Astrocyte (in vitro differentiated cells and primary cell): Measurements from ENCODE around the gene DDX39A.

ENCODE experiments used
- EZH2 ChIP-seq: IDR thresholded peaks from 2 replicates; pipeline ENCODE4 v1.6.1; 2012; ENCODE audit warnings: mild to moderate bottlenecking, low read length, inconsistent platforms; ENCODE audit not compliant: insufficient read depth
- TF ChIP-seq, protein P1 (sequence below): IDR thresholded peaks from 2 replicates; pipeline ENCODE4 v1.5.1; 2011; ENCODE audit warnings: low read depth, mild to moderate bottlenecking, inconsistent platforms, low read length, moderate library complexity; ENCODE audit not compliant: insufficient read depth

DNA sequence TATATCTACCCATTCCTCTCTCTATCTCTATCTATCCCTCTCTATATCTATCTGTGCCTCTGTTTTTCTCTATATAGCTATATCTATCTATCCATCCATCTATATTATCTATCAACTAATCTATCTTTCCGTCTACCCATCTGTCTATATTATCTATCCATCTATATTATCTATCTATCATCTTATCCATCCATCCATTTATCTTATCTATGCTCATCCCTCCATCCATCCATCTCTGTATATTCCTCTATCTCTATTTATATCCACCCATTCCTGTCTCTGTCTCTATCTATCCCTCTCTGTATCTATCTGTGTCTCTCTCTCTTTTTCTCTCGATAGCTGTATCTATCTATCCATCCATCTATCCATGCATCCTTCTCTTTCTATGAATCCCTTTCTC, 41.8 kb upstream of the DDX39A start:
- TF ChIP-seq, protein P1, sequence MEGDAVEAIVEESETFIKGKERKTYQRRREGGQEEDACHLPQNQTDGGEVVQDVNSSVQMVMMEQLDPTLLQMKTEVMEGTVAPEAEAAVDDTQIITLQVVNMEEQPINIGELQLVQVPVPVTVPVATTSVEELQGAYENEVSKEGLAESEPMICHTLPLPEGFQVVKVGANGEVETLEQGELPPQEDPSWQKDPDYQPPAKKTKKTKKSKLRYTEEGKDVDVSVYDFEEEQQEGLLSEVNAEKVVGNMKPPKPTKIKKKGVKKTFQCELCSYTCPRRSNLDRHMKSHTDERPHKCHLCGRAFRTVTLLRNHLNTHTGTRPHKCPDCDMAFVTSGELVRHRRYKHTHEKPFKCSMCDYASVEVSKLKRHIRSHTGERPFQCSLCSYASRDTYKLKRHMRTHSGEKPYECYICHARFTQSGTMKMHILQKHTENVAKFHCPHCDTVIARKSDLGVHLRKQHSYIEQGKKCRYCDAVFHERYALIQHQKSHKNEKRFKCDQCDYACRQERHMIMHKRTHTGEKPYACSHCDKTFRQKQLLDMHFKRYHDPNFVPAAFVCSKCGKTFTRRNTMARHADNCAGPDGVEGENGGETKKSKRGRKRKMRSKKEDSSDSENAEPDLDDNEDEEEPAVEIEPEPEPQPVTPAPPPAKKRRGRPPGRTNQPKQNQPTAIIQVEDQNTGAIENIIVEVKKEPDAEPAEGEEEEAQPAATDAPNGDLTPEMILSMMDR: no peak
- no peak for TF ChIP-seq EZH2
